Type B pancreatic cell (in vitro differentiated cells): ENCODE measurements around the gene PNMA5. TPM values are rescaled to one million over a fixed set of nuclear protein-coding genes. Genes with fewer than 3 reads are reported as not detected.

Experiments used
- DNase-seq: peaks from one replicate; pipeline ENCODE4 v3.0.0; 2021; ENCODE audit warnings: mixed read lengths; ENCODE audit not compliant: unreplicated experiment; ENCODE audit errors: extremely low spot score
- H3K27ac Mint-ChIP-seq: 2 replicates; pipeline ENCODE4 v1.8.0; 2021; ENCODE audit warnings: mild to moderate bottlenecking, mixed read lengths
- H3K27me3 Mint-ChIP-seq: 2 replicates; pipeline ENCODE4 v1.8.0; 2021; ENCODE audit warnings: mixed read lengths
- H3K36me3 Mint-ChIP-seq: 2 replicates; pipeline ENCODE4 v1.8.0; 2021; ENCODE audit warnings: mixed read lengths
- H3K4me1 Mint-ChIP-seq: one replicate; pipeline ENCODE4 v1.8.0; 2021; ENCODE audit warnings: mixed read lengths; ENCODE audit not compliant: unreplicated experiment
- H3K4me3 Mint-ChIP-seq: 2 replicates; pipeline ENCODE4 v1.8.0; 2021; ENCODE audit warnings: mild to moderate bottlenecking, mixed read lengths
- H3K9me3 Mint-ChIP-seq: 2 replicates; pipeline ENCODE4 v1.8.0; 2021; ENCODE audit warnings: mixed read lengths
- CTCF ChIP-seq: fragments of 200-600 bp; sonication (generic); conservative IDR thresholded peaks from 2 replicates; pipeline ENCODE4 v1.5.0; 2021; ENCODE audit warnings: antibody characterized with exemption, mild to moderate bottlenecking
- total RNA-seq: library from RNA; stranded (reverse); gene quantifications from 2 replicates; pipeline ENCODE4 v1.2.1, GENCODE V29; 2021; ENCODE audit warnings: low replicate concordance

Gene PNMA5
- total RNA-seq, 1 donor from 2014 or later, result 0.22 TPM

- Mint-ChIP-seq H3K9me3 (no peaks in the 10 kb centered on the region), H3K4me3 (peak overlapping the region; percentile 91), H3K27me3 (no peaks in the 10 kb centered on the region), H3K4me1 (peaks cover 5% of the 10 kb centered on the region), H3K27ac (peak overlapping the region; percentile 56), H3K36me3 (no peaks in the 10 kb centered on the region)
- no peak for DNase-seq
- TF ChIP-seq CTCF, result no peak
Observed at GRCh38 chrX:152942077-152942442, 51.9 kb downstream of the PNMA5 start.

- peak; percentile 90 for TF ChIP-seq CTCF
- no peaks in the 10 kb centered on the region for H3K9me3 Mint-ChIP-seq
- H3K27me3 Mint-ChIP-seq, result no peaks in the 10 kb centered on the region
- H3K27ac Mint-ChIP-seq, result peak overlapping the region; percentile 83
- peaks cover 5% of the 10 kb centered on the region for H3K4me1 Mint-ChIP-seq
- peak overlapping the region; percentile 91 for H3K4me3 Mint-ChIP-seq
- peak; percentile 92 for DNase-seq
- no peaks in the 10 kb centered on the region for H3K36me3 Mint-ChIP-seq
Observed at GRCh38 chrX:152941328-152942076, 52.4 kb downstream of the PNMA5 start.

Other genes starting within 250 kb of the PNMA5 start
- 0.69 TPM in 1 of 2 replicates, not detected in the other for gene MAGEA2, start 240.3 kb downstream of the PNMA5 start, total RNA-seq
- 0.40 TPM in 1 of 2 replicates, not detected in the other for gene CSAG3, start 234.9 kb downstream of the PNMA5 start, total RNA-seq
- not detected in 2 replicates for gene MAGEA6, start 224.4 kb downstream of the PNMA5 start, total RNA-seq
- 52.4 and 66.3 TPM in 2 replicates for gene CETN2, start 163.4 kb downstream of the PNMA5 start, total RNA-seq
- gene NSDHL, start 163.1 kb downstream of the PNMA5 start, total RNA-seq, result 27.5 and 28.0 TPM in 2 replicates
- gene ZNF185, start 96.0 kb downstream of the PNMA5 start, total RNA-seq, result 45.4 and 99.1 TPM in 2 replicates
- 4.3 and 9.2 TPM in 2 replicates for gene PNMA3, start 62.4 kb upstream of the PNMA5 start, total RNA-seq
- gene PNMA6A, start 78.3 kb upstream of the PNMA5 start, total RNA-seq, result 3.0 and 5.4 TPM in 2 replicates
- gene MAGEA1, start 185.2 kb upstream of the PNMA5 start, total RNA-seq, result not detected in 2 replicates